ENCODE data around the gene SH3BP5L.

GRCh38 chr1:248810727-248811513 lies 14.8 kb downstream of the SH3BP5L start:
- TF ChIP-seq POLR2AphosphoS5 (IDR thresholded peaks at IDR 0.05; ENCODE audit: low read depth, low read length) (no peak), REST (IDR thresholded peaks at IDR 0.05; ENCODE audit: insufficient read depth in 1 of 2, low read depth in 2 of 2, low read length in 2 of 2) (no peak), TAF1 (IDR thresholded peaks at IDR 0.05; ENCODE audit: borderline replicate concordance, insufficient read depth, low read length) (no peak)
